A549 (cell line): ENCODE measurements around the gene BCO2. TPM values are rescaled to one million over a fixed set of nuclear protein-coding genes. Genes with fewer than 3 reads are reported as not detected.

Experiments used
- ATAC-seq, 2 experiments: fragments of 200-7000 bp in 1 of 2; fragments of >200 bp in 1 of 2; cut with Nextera tagmentation in 1 of 2; cut with Tn5 transposase in 1 of 2; 3 replicates each; pipeline versions ENCODE4 v1.8.0 to v1.9.1; 2018 to 2020; ENCODE audit warnings: mild to moderate bottlenecking in 1 of 2, moderate library complexity in 1 of 2
- CTCF ChIA-PET: fragments of 300-600 bp; sonication (Branson Sonifier 250); formaldehyde crosslinking; extraction: SDS; loops from one replicate; lab custom pipeline; 2021; ENCODE audit warnings: antibody characterized with exemption, inconsistent platforms; lab: Yijun Ruan, JAX
- POLR2A ChIA-PET: fragments of 350-600 bp; formaldehyde crosslinking; extraction: SDS; loops from one replicate; lab custom pipeline; 2021; ENCODE audit warnings: antibody characterized with exemption, inconsistent platforms; lab: Yijun Ruan, JAX
- DNase-seq, 2 experiments: peaks; one replicate each; pipeline versions ENCODE4 v3.0.0 to v3.0.0-alpha.2; 2011 to 2016; ENCODE audit warnings: low read depth in 1 of 2, low spot score in 1 of 2
- FAIRE-seq: peaks from 2 replicates; lab custom pipeline; 2011; peaks lifted over from hg19 to GRCh38; lab: Jason Lieb, UNC
- H3K27ac ChIP-seq, 2 experiments: fragments of >200 bp; sonication (Bioruptor Twin); formaldehyde crosslinking; 3 replicates each; pipeline ENCODE4 v1.5.1; 2016 to 2017
- H3K4me1 ChIP-seq: fragments of >200 bp; sonication (Bioruptor Twin); formaldehyde crosslinking; 3 replicates; pipeline ENCODE4 v1.6.1; 2016
- H3K4me2 ChIP-seq: fragments of >200 bp; sonication (Bioruptor Twin); formaldehyde crosslinking; 3 replicates; pipeline ENCODE4 v1.6.1; 2016
- H3K4me3 ChIP-seq: fragments of >200 bp; sonication (Bioruptor Twin); formaldehyde crosslinking; 3 replicates; pipeline ENCODE4 v1.5.1; 2016
- H3K9me3 ChIP-seq: fragments of >200 bp; sonication (Bioruptor Twin); formaldehyde crosslinking; 3 replicates; pipeline ENCODE4 v1.6.1; 2016
- BCL3 ChIP-seq: fragments of >200 bp; sonication (Bioruptor Twin); formaldehyde crosslinking; IDR thresholded peaks from 3 replicates; pipeline ENCODE4 v1.6.1; 2016
- EHMT2 ChIP-seq: fragments of 200-600 bp; sonication (generic); IDR thresholded peaks from 2 replicates; pipeline ENCODE4 v1.6.1; 2016; ENCODE audit warnings: antibody characterized with exemption, low read depth, mild to moderate bottlenecking, moderate library complexity
- GATA3 ChIP-seq: IDR thresholded peaks from 2 replicates; pipeline ENCODE4 v1.6.1; 2012; ENCODE audit warnings: borderline replicate concordance
- HMGXB4 ChIP-seq: fragments of 250-450 bp; sonication (Bioruptor Pico); IDR thresholded peaks from 2 replicates; pipeline ENCODE4 v1.5.0; 2021; ENCODE audit warnings: mild to moderate bottlenecking, moderate library complexity, borderline replicate concordance
- HOXA7 ChIP-seq: fragments of 250-450 bp; sonication (Bioruptor Pico); IDR thresholded peaks from 2 replicates; pipeline ENCODE4 v1.5.0; 2020; ENCODE audit warnings: mild to moderate bottlenecking, moderate library complexity
- HOXB13 ChIP-seq: fragments of 250-450 bp; sonication (Bioruptor Pico); IDR thresholded peaks from 2 replicates; pipeline ENCODE4 v1.5.0; 2020; ENCODE audit warnings: low read depth, mild to moderate bottlenecking, moderate library complexity
- HOXB5 ChIP-seq: fragments of 250-450 bp; sonication (Bioruptor Pico); IDR thresholded peaks from 2 replicates; pipeline ENCODE4 v1.5.0; 2020; ENCODE audit warnings: mild to moderate bottlenecking, moderate library complexity
- KDM5A ChIP-seq: fragments of 200-600 bp; sonication (generic); IDR thresholded peaks from 2 replicates; pipeline ENCODE4 v1.6.1; 2016; ENCODE audit warnings: antibody characterized with exemption, mild to moderate bottlenecking
- MAFK ChIP-seq: fragments of 450-650 bp; IDR thresholded peaks from 2 replicates; pipeline ENCODE4 v1.6.1; 2014; ENCODE audit not compliant: partially characterized antibody
- MAX ChIP-seq: IDR thresholded peaks from 2 replicates; pipeline ENCODE4 v1.6.1; 2012
- MAZ ChIP-seq: fragments of 150-350 bp; IDR thresholded peaks from 2 replicates; pipeline ENCODE4 v1.6.1; 2014; ENCODE audit warnings: antibody characterized with exemption, low read depth, low read length, borderline replicate concordance
- POLR2A ChIP-seq: IDR thresholded peaks from 2 replicates; pipeline ENCODE4 v1.6.1; 2012; ENCODE audit warnings: mild to moderate bottlenecking, low read length
- POLR2AphosphoS2 ChIP-seq: conservative IDR thresholded peaks from 2 replicates; pipeline ENCODE4 v1.6.1; 2012; ENCODE audit warnings: low read length, improper control_type of control experiment, inconsistent platforms
- RARB ChIP-seq: fragments of 250-450 bp; sonication (Bioruptor Pico); IDR thresholded peaks from 2 replicates; pipeline ENCODE4 v1.8.0; 2021; ENCODE audit warnings: mild to moderate bottlenecking, moderate library complexity
- RCOR1 ChIP-seq: fragments of 150-350 bp; IDR thresholded peaks from 2 replicates; pipeline ENCODE4 v1.6.1; 2014; ENCODE audit warnings: antibody characterized with exemption, low read length, low read depth
- REST ChIP-seq: fragments of 200-600 bp; sonication (generic); IDR thresholded peaks from 2 replicates; pipeline ENCODE4 v1.6.1; 2016; ENCODE audit warnings: antibody characterized with exemption, mild to moderate bottlenecking, moderate library complexity
- RFX5 ChIP-seq: fragments of 450-650 bp; IDR thresholded peaks from 2 replicates; pipeline ENCODE4 v1.7.1; 2014; ENCODE audit warnings: antibody characterized with exemption, mild to moderate bottlenecking, moderate library complexity
- SREBF2 ChIP-seq: fragments of 450-650 bp; IDR thresholded peaks from 2 replicates; pipeline ENCODE4 v1.6.1; 2014; ENCODE audit warnings: mild to moderate bottlenecking, moderate library complexity
- USF2 ChIP-seq: fragments of 450-650 bp; IDR thresholded peaks from 2 replicates; pipeline ENCODE4 v1.6.1; 2014; ENCODE audit warnings: antibody characterized with exemption
- ZC3H11A ChIP-seq: fragments of 450-650 bp; IDR thresholded peaks from 2 replicates; pipeline ENCODE4 v1.6.1; 2014; ENCODE audit warnings: antibody characterized with exemption, mild to moderate bottlenecking
- ZNF302 ChIP-seq: fragments of 250-450 bp; sonication (Bioruptor Pico); IDR thresholded peaks from 2 replicates; pipeline ENCODE4 v1.9.0; 2021; ENCODE audit warnings: inconsistent platforms, mild to moderate bottlenecking, moderate library complexity
- WGBS: methylation state at CpG from one replicate; pipeline ENCODE4 v1.1.6; 2017; ENCODE audit errors: missing lambda C conversion rate; 5-methylcytosine and 5-hydroxymethylcytosine counted together
- polyA plus RNA-seq, 4 experiments: library from polyadenylated mRNA; depleted of rRNA in 3 of 4; stranded (reverse); fragments of >200 nt; fragmentation: RNase III in 1 of 4; extraction: RNeasy Plus Mini Kit Qiagen cat#74134 plus additional on column Dnase treatment in 1 of 4; gene quantifications; 2 replicates in 3 of 4; 3 replicates in 1 of 4; pipeline ENCODE4 v1.2.3, GENCODE V29; 2011 to 2017
- TF ChIP-seq, protein P1 (sequence below): IDR thresholded peaks from 2 replicates; pipeline ENCODE4 v1.6.1; 2012
- TF ChIP-seq, protein P2 (sequence below): IDR thresholded peaks from 2 replicates; pipeline ENCODE4 v1.6.1; 2012; ENCODE audit warnings: low read depth, borderline replicate concordance
- TF ChIP-seq, protein P3 (sequence below): fragments of 150-350 bp; IDR thresholded peaks from 2 replicates; pipeline ENCODE4 v1.6.1; 2014; ENCODE audit warnings: low read depth, mild to moderate bottlenecking, low read length

BCO2 gene
- polyA plus RNA-seq, 2 of the 4 experiments (the other 2 are of a cell fraction) = 1.3 to 1.9 TPM

DNA sequence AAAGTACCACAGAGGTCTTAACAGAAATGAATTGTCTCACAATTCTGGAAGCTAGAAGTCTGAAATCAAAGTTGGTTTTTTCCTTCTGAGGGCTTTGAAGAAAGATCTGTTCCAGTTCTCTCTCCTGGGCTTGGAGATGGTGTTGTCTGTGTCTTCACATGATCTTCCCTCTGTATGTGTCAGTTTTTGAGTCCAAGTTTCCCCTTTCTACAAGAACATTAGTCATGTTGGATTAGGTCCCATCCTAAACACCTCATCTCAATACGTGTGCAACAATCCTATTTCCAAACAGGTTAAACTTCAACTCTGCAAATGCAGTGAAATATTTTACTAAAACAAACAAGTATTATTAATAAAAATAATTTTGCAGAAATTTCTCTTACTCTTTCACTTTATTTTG lies 47.8 kb downstream of the BCO2 start:
- 13% methylated on average over 1 of the region's 1 CpG for WGBS
- no peak for FAIRE-seq
- no peak overlapping the region for H3K4me2 ChIP-seq
- no peak for DNase-seq
- H3K9me3 ChIP-seq = no peaks in the 10 kb centered on the region
- no peak for TF ChIP-seq HMGXB4
- TF ChIP-seq HOXA7 (CRISPR knock-in tag) = no peak
- TF ChIP-seq ZC3H11A = no peak
- TF ChIP-seq, protein P1, sequence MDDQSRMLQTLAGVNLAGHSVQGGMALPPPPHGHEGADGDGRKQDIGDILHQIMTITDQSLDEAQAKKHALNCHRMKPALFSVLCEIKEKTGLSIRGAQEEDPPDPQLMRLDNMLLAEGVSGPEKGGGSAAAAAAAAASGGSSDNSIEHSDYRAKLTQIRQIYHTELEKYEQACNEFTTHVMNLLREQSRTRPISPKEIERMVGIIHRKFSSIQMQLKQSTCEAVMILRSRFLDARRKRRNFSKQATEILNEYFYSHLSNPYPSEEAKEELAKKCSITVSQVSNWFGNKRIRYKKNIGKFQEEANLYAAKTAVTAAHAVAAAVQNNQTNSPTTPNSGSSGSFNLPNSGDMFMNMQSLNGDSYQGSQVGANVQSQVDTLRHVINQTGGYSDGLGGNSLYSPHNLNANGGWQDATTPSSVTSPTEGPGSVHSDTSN = no peak
- TF ChIP-seq SREBF2 = no peak
- no peak for TF ChIP-seq REST
- no peak for TF ChIP-seq RFX5
- no peak for TF ChIP-seq MAFK
- TF ChIP-seq EHMT2 = no peak
- no peak for TF ChIP-seq RCOR1
- TF ChIP-seq KDM5A = no peak
- no peak for TF ChIP-seq MAZ
- no peak for TF ChIP-seq RARB (CRISPR knock-in tag)
- no peak for TF ChIP-seq USF2
- no peak for TF ChIP-seq POLR2A
- TF ChIP-seq, all 56 proteins: peak for 0
- ChIA-PET POLR2A (no interaction called here), CTCF (interaction anchor here (1.7 to 14.6 kb wide), 3 partner anchors 59 to 1067 kb away, joined by 4 to 247 read pairs (median 5); no protein-coding TSS in a partner anchor)
- H3K4me1 ChIP-seq = peaks cover 14% of the 10 kb centered on the region
- no peak overlapping the region for H3K4me3 ChIP-seq
- no peak overlapping the region for H3K27ac ChIP-seq
- ATAC-seq = no peak

GRCh38 chr11:112223754-112224532 lies 48.6 kb downstream of the BCO2 start:
- ATAC-seq (no peak), DNase-seq (no peak), FAIRE-seq (no peak)
- CTCF ChIA-PET = interaction anchor here (1.7 to 14.6 kb wide), 3 partner anchors 58 to 1066 kb away, joined by 4 to 247 read pairs (median 5); no protein-coding TSS in a partner anchor
- no peak overlapping the region for H3K4me2 ChIP-seq
- H3K9me3 ChIP-seq = no peaks in the 10 kb centered on the region
- POLR2A ChIA-PET = no interaction called here
- H3K27ac ChIP-seq = no peak overlapping the region
- WGBS = 78% methylated on average over 5 of the region's 5 CpGs
- H3K4me1 ChIP-seq = peaks cover 16% of the 10 kb centered on the region
- no peak overlapping the region for H3K4me3 ChIP-seq
- TF ChIP-seq, protein P2, sequence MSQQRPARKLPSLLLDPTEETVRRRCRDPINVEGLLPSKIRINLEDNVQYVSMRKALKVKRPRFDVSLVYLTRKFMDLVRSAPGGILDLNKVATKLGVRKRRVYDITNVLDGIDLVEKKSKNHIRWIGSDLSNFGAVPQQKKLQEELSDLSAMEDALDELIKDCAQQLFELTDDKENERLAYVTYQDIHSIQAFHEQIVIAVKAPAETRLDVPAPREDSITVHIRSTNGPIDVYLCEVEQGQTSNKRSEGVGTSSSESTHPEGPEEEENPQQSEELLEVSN = no peak
- TF ChIP-seq RARB (CRISPR knock-in tag) (no peak), HOXB13 (CRISPR knock-in tag) (no peak), POLR2AphosphoS2 (no peak), ZNF302 (CRISPR knock-in tag) (no peak), RCOR1 (no peak), RFX5 (no peak), BCL3 (no peak), MAX (no peak), GATA3 (no peak), HOXB5 (CRISPR knock-in tag) (no peak), USF2 (no peak)
- TF ChIP-seq, protein P3, sequence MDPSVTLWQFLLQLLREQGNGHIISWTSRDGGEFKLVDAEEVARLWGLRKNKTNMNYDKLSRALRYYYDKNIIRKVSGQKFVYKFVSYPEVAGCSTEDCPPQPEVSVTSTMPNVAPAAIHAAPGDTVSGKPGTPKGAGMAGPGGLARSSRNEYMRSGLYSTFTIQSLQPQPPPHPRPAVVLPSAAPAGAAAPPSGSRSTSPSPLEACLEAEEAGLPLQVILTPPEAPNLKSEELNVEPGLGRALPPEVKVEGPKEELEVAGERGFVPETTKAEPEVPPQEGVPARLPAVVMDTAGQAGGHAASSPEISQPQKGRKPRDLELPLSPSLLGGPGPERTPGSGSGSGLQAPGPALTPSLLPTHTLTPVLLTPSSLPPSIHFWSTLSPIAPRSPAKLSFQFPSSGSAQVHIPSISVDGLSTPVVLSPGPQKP = no peak
